HL-60 (cell line): ENCODE measurements around the gene RECK.

Experiments used
- DNase-seq, 2 experiments: peaks; one replicate each; pipeline ENCODE4 v3.0.0-alpha.2; 2010 to 2020; ENCODE audit warnings: low read depth in 1 of 2, low spot score in 1 of 2
- H3K27ac ChIP-seq: fragments of 250-450 bp; sonication (Bioruptor Pico); replicated peaks from 2 replicates; pipeline ENCODE4 v1.5.1; 2020; ENCODE audit warnings: mild to moderate bottlenecking, moderate library complexity
- H3K27me3 ChIP-seq: fragments of 250-450 bp; sonication (Bioruptor Pico); 2 replicates; pipeline ENCODE4 v1.5.1; 2021; ENCODE audit warnings: mild to moderate bottlenecking, moderate library complexity; ENCODE audit not compliant: insufficient read depth, poor library complexity, severe bottlenecking
- H3K4me3 ChIP-seq: replicated peaks from 2 replicates; pipeline ENCODE4 v1.5.1; 2011; ENCODE audit warnings: mild to moderate bottlenecking, control low read depth, low read length; ENCODE audit not compliant: insufficient read depth
- GABPA ChIP-seq: IDR thresholded peaks from 2 replicates; pipeline ENCODE4 v1.6.1; 2012; ENCODE audit warnings: low read depth
- POLR2AphosphoS5 ChIP-seq: IDR thresholded peaks from 2 replicates; pipeline ENCODE4 v1.6.1; 2012; ENCODE audit warnings: low read depth
- REST ChIP-seq: IDR thresholded peaks from 2 replicates; pipeline ENCODE4 v1.6.1; 2012; ENCODE audit warnings: low read depth; ENCODE audit not compliant: insufficient replicate concordance
- SPI1 ChIP-seq: IDR thresholded peaks from 2 replicates; pipeline ENCODE4 v1.6.1; 2012; ENCODE audit warnings: low read depth, mild to moderate bottlenecking, borderline replicate concordance
- TF ChIP-seq, protein P1 (sequence below): IDR thresholded peaks from one replicate; pipeline ENCODE4 v1.5.1; 2011; ENCODE audit warnings: low read length, control low read depth, inconsistent platforms; ENCODE audit not compliant: insufficient read depth

RECK gene

GRCh38 chr9:36091026-36091953 is 54.6 kb downstream of the RECK start:
- Histone ChIP-seq H3K4me3 (no peak overlapping the region), H3K27ac (no peak overlapping the region), H3K27me3 (no peaks in the 10 kb centered on the region)
- DNase-seq, result no peak
- TF ChIP-seq POLR2AphosphoS5 (no peak), SPI1 (no peak), REST (no peak), GABPA (no peak)
- TF ChIP-seq, protein P1, sequence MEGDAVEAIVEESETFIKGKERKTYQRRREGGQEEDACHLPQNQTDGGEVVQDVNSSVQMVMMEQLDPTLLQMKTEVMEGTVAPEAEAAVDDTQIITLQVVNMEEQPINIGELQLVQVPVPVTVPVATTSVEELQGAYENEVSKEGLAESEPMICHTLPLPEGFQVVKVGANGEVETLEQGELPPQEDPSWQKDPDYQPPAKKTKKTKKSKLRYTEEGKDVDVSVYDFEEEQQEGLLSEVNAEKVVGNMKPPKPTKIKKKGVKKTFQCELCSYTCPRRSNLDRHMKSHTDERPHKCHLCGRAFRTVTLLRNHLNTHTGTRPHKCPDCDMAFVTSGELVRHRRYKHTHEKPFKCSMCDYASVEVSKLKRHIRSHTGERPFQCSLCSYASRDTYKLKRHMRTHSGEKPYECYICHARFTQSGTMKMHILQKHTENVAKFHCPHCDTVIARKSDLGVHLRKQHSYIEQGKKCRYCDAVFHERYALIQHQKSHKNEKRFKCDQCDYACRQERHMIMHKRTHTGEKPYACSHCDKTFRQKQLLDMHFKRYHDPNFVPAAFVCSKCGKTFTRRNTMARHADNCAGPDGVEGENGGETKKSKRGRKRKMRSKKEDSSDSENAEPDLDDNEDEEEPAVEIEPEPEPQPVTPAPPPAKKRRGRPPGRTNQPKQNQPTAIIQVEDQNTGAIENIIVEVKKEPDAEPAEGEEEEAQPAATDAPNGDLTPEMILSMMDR, result no peak

DNA sequence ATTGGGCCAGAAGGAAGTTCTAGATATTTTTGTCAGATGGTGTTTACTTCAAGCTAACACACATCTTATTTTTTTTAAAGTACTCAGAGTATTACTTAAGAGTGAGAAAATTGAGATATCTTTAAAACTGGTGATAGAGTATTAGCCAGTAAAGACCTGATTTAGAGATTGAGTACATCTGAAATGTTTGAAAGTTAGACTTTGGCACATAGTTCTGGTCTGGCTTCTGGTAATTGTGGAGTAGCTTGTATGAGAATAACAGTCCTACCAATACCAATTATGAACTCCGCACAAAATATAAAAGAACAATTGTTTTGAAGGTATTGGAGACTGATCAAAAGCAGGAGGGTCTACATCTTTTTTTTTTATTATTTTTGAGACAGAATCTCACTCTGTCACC is 55.3 kb downstream of the RECK start:
- DNase-seq, result no peak
- no peaks in the 10 kb centered on the region for H3K27me3 ChIP-seq
- H3K27ac ChIP-seq, result no peak overlapping the region
- no peak overlapping the region for H3K4me3 ChIP-seq
- TF ChIP-seq, protein P1, result no peak
- TF ChIP-seq REST (no peak), SPI1 (no peak)

DNA sequence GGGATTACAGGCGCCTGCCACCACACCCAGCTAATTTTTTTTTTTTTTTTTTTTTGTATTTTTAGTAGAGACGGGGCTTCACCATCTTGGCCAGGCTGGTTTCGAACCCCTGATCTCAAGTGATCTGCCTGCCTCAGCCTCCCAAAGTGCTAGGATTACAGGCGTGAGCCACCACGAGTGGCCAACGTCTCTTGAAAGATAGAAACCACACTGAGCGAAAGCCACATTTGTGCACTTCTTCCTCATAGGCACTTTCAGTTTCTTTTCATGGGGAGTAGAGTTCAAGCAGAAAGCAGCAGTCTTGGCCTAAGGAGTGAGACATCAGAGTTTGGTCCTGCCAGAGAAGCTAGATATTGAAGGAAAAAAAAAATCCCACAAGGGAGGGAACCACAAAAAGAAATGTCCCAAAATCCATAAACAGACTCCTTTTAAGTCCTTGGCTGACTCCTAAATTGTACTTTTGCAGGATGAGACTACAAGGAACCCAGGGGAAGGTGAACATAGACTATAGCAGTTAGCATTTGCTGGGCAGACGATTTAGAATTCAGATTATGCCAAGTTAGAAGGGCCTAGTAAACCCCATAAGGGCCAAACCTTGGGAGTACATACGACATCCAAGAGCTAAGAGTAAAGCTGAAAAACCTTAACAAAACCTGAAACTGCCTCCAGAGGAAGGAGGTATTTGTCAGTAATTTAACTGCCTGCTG is 55.9 kb downstream of the RECK start:
- no peak overlapping the region for H3K4me3 ChIP-seq
- TF ChIP-seq, protein P1, result no peak
- TF ChIP-seq REST (no peak), POLR2AphosphoS5 (no peak), GABPA (no peak)
- H3K27me3 ChIP-seq, result no peaks in the 10 kb centered on the region
- no peak for DNase-seq
- H3K27ac ChIP-seq, result no peak overlapping the region
